ENCODE measurements around the gene CRYAB. TPM values are rescaled to one million over a fixed set of nuclear protein-coding genes. Genes with fewer than 3 reads are reported as not detected.

The CRYAB gene
- total RNA-seq, 1 experiment from 2014 or later: not detected

DNA sequence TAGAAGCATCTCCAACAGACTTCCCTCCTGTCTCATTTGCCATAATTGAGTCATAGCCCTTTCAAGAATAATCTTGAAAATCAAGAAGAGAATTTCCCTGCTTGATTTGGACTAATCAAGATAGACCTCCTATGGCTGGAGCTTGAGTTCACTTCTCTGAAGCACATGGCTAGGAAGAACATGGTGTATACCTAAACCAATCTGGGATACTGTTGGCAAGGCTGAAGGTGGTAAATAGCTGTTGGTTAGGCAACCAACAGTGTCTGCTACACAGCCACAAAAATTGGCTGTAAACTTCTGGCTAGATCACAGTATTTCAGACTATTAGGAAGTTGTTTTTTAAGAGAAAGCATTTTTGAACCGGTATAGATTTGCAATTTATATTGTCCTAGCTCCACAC is 4.9 kb downstream of the CRYAB start:
- Histone ChIP-seq H3K9me3 (ENCODE audit: low read length) (no peaks in the 10 kb centered on the region), H4K20me1 (ENCODE audit: low read length) (no peaks in the 10 kb centered on the region), H3F3A (ENCODE audit: low read length, unreplicated experiment) (no peaks in the 10 kb centered on the region), H3K4me3 (ENCODE audit: low read length) (no peak overlapping the region), H3K4me2 (ENCODE audit: low read length) (no peak overlapping the region), H2AFZ (ENCODE audit: low read length) (peak overlapping the region; percentile 45), H3K79me2 (ENCODE audit: low read length) (no peaks in the 10 kb centered on the region), H3K9ac (ENCODE audit: low read length) (no peak overlapping the region), H3K4me1 (ENCODE audit: insufficient read depth, low read length) (no peaks in the 10 kb centered on the region), H3K27me3 (ENCODE audit: low read length) (0 out of 2 replicates have a peak, but pooled peaks cover 5% of the 10 kb centered on the region), H3K27ac (ENCODE audit: low read length) (no peak overlapping the region), H3K9me2 (replicated peaks; ENCODE audit: low read length) (no peaks in the 10 kb centered on the region), H3K36me3 (ENCODE audit: low read depth, low read length) (no peaks in the 10 kb centered on the region)
- no TSS peak for BruUV-seq (replicated peaks)
- intact Hi-C loops (cut with micrococcal nuclease): no loop called here
- ChIA-PET POLR2A (ENCODE audit: unreplicated experiment) (no interaction called here), CTCF (no interaction called here)
- ATAC-seq: no peak
- TF ChIP-seq EZH2phosphoT487 (IDR thresholded peaks at IDR 0.05; ENCODE audit: borderline replicate concordance, low read length): no peak
- TF ChIP-seq, protein P1, sequence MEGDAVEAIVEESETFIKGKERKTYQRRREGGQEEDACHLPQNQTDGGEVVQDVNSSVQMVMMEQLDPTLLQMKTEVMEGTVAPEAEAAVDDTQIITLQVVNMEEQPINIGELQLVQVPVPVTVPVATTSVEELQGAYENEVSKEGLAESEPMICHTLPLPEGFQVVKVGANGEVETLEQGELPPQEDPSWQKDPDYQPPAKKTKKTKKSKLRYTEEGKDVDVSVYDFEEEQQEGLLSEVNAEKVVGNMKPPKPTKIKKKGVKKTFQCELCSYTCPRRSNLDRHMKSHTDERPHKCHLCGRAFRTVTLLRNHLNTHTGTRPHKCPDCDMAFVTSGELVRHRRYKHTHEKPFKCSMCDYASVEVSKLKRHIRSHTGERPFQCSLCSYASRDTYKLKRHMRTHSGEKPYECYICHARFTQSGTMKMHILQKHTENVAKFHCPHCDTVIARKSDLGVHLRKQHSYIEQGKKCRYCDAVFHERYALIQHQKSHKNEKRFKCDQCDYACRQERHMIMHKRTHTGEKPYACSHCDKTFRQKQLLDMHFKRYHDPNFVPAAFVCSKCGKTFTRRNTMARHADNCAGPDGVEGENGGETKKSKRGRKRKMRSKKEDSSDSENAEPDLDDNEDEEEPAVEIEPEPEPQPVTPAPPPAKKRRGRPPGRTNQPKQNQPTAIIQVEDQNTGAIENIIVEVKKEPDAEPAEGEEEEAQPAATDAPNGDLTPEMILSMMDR (conservative IDR thresholded peaks at IDR 0.05; ENCODE audit: low read depth, low read length): no peak
- TF ChIP-seq EZH2 (IDR thresholded peaks at IDR 0.05; ENCODE audit: low read length, unreplicated experiment): no peak
- no peak for DNase-seq

DNA sequence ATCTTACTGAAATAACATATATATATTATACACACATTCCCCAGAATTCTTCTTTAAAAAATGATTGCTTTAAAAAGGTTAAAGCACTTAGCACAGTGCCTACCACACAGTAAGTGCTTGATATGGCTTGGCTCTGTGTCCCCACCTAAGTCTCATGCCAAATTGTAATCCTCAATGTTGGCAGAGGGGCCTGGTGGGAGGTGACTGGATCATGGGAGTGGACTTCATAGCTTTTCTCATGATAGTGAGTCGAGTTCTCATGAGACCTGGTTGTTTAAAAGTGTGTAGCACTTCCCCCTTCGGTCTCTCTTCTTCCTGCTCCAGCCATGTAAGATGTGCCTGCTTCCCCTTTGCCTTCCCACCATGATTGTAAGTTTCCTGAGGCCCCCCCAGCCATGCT is 6.2 kb downstream of the CRYAB start:
- POLR2A ChIA-PET (ENCODE audit: unreplicated experiment): no interaction called here

DNA sequence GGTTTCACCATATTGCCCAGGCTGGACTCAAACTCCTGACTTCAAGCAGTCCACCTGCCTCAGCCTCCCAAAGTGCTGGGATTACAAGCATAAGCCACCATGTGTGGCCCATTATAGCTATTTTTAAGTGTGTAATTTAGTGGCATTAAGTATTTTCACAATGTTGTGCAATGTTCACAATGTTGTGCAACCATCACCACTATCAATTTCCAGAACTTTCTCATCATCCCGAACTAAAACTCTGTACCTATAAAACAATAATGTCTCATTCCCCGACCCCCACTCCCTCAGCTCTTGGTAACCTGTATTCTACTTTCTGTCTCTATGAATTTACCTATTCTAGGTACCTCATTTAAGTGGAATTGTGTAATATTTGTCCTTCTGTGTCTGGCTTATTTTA is 24.7 kb downstream of the CRYAB start:
- H3K4me1 ChIP-seq (ENCODE audit: insufficient read depth, low read length): no peaks in the 10 kb centered on the region
- no peak overlapping the region for H3K27ac ChIP-seq (ENCODE audit: low read length)
- TF ChIP-seq EZH2phosphoT487 (IDR thresholded peaks at IDR 0.05; ENCODE audit: borderline replicate concordance, low read length) (no peak), EZH2 (IDR thresholded peaks at IDR 0.05; ENCODE audit: low read length, unreplicated experiment) (no peak)
- TF ChIP-seq, protein P1 (conservative IDR thresholded peaks at IDR 0.05; ENCODE audit: low read depth, low read length): no peak
- H4K20me1 ChIP-seq (ENCODE audit: low read length): no peaks in the 10 kb centered on the region
- H3K9me2 ChIP-seq (replicated peaks; ENCODE audit: low read length): no peaks in the 10 kb centered on the region
- no peak overlapping the region for H3K4me2 ChIP-seq (ENCODE audit: low read length)
- BruUV-seq (replicated peaks): no TSS peak
- no peak overlapping the region for H2AFZ ChIP-seq (ENCODE audit: low read length)
- CTCF ChIA-PET: no interaction called here
- no peaks in the 10 kb centered on the region for H3K27me3 ChIP-seq (ENCODE audit: low read length)
- no peak overlapping the region for H3K9ac ChIP-seq (ENCODE audit: low read length)
- intact Hi-C loops (cut with micrococcal nuclease): no loop called here
- no peaks in the 10 kb centered on the region for H3K9me3 ChIP-seq (ENCODE audit: low read length)
- no peak for DNase-seq
- H3F3A ChIP-seq (ENCODE audit: low read length, unreplicated experiment): no peaks in the 10 kb centered on the region
- H3K79me2 ChIP-seq (ENCODE audit: low read length): no peaks in the 10 kb centered on the region
- no peaks in the 10 kb centered on the region for H3K36me3 ChIP-seq (ENCODE audit: low read depth, low read length)
- H3K4me3 ChIP-seq (ENCODE audit: low read length): no peak overlapping the region
- POLR2A ChIA-PET (ENCODE audit: unreplicated experiment): no interaction called here
- no peak for ATAC-seq

More for the DNA sequence above, 6.2 kb downstream of the CRYAB start:
- no TSS peak for BruUV-seq (replicated peaks)
- CTCF ChIA-PET: no interaction called here
- DNase-seq (no peak), ATAC-seq (no peak)
- Histone ChIP-seq H3F3A (ENCODE audit: low read length, unreplicated experiment) (no peaks in the 10 kb centered on the region), H3K27me3 (ENCODE audit: low read length) (0 out of 2 replicates have a peak, but pooled peaks cover 5% of the 10 kb centered on the region), H3K27ac (ENCODE audit: low read length) (no peak overlapping the region), H3K36me3 (ENCODE audit: low read depth, low read length) (no peaks in the 10 kb centered on the region), H3K4me2 (ENCODE audit: low read length) (no peak overlapping the region), H2AFZ (ENCODE audit: low read length) (no peak overlapping the region), H3K79me2 (ENCODE audit: low read length) (no peaks in the 10 kb centered on the region), H3K9ac (ENCODE audit: low read length) (no peak overlapping the region), H3K9me3 (ENCODE audit: low read length) (no peaks in the 10 kb centered on the region), H3K4me3 (ENCODE audit: low read length) (no peak overlapping the region), H4K20me1 (ENCODE audit: low read length) (no peaks in the 10 kb centered on the region), H3K4me1 (ENCODE audit: insufficient read depth, low read length) (no peaks in the 10 kb centered on the region), H3K9me2 (replicated peaks; ENCODE audit: low read length) (no peaks in the 10 kb centered on the region)
- TF ChIP-seq EZH2 (IDR thresholded peaks at IDR 0.05; ENCODE audit: low read length, unreplicated experiment) (no peak), EZH2phosphoT487 (IDR thresholded peaks at IDR 0.05; ENCODE audit: borderline replicate concordance, low read length) (no peak)
- TF ChIP-seq, protein P1 (conservative IDR thresholded peaks at IDR 0.05; ENCODE audit: low read depth, low read length): no peak
- intact Hi-C loops (cut with micrococcal nuclease): no loop called here

Data from PC-3 (cell line).